GM23338 (cell line): Measurements from ENCODE around the gene ASS1. TPM values are rescaled to one million over a fixed set of nuclear protein-coding genes. Genes with fewer than 3 reads are reported as not detected.

Experiments
- ATAC-seq: fragments of 200-7000 bp; cut with Tn5 transposase; 3 replicates; pipeline ENCODE4 v1.9.1; 2020
- DNase-seq: peaks from one replicate; pipeline ENCODE4 v3.0.0-alpha.2; 2015; ENCODE audit warnings: low spot score
- H2AFZ ChIP-seq: fragments of 200-600 bp; sonication (generic); 2 replicates; pipeline ENCODE4 v1.8.0; 2016; ENCODE audit warnings: antibody characterized with exemption, mild to moderate bottlenecking, moderate library complexity
- H3F3A ChIP-seq: fragments of 200-600 bp; sonication (generic); replicated peaks from 2 replicates; pipeline ENCODE4 v1.8.0; 2017; ENCODE audit warnings: antibody characterized with exemption, mixed run types, low read depth
- H3K27ac ChIP-seq: fragments of 200-600 bp; sonication (generic); 2 replicates; pipeline ENCODE4 v1.6.1; 2016; ENCODE audit warnings: low read depth
- H3K27me3 ChIP-seq: fragments of 200-600 bp; sonication (generic); 2 replicates; pipeline ENCODE4 v1.8.0; 2016; ENCODE audit warnings: mild to moderate bottlenecking, mixed run types, moderate library complexity; ENCODE audit not compliant: insufficient read depth
- H3K36me3 ChIP-seq: fragments of 200-600 bp; sonication (generic); 2 replicates; pipeline ENCODE4 v1.8.0; 2016; ENCODE audit warnings: mild to moderate bottlenecking; ENCODE audit not compliant: insufficient read depth
- H3K4me1 ChIP-seq: fragments of 200-600 bp; sonication (generic); 2 replicates; pipeline ENCODE4 v1.8.0; 2016; ENCODE audit warnings: mild to moderate bottlenecking, moderate library complexity; ENCODE audit not compliant: insufficient read depth
- H3K4me2 ChIP-seq: fragments of 200-600 bp; sonication (generic); 2 replicates; pipeline ENCODE4 v1.7.1; 2017; ENCODE audit warnings: mixed run types
- H3K4me3 ChIP-seq: fragments of 200-600 bp; sonication (generic); 2 replicates; pipeline ENCODE4 v1.6.1; 2016; ENCODE audit warnings: mixed run types
- H3K79me2 ChIP-seq: fragments of 200-600 bp; sonication (generic); replicated peaks from 2 replicates; pipeline ENCODE4 v1.8.0; 2017; ENCODE audit warnings: mild to moderate bottlenecking; ENCODE audit not compliant: insufficient read depth
- H3K9me2 ChIP-seq: fragments of 200-600 bp; sonication (generic); 2 replicates; pipeline ENCODE4 v1.8.0; 2017; ENCODE audit not compliant: insufficient read depth
- H4K20me1 ChIP-seq: fragments of 200-600 bp; sonication (generic); replicated peaks from 2 replicates; pipeline ENCODE4 v1.8.0; 2017; ENCODE audit warnings: mild to moderate bottlenecking; ENCODE audit not compliant: insufficient read depth
- H3K27ac Mint-ChIP-seq: 2 replicates; pipeline ENCODE4 v1.8.0; 2020; ENCODE audit warnings: inconsistent platforms, mild to moderate bottlenecking, moderate library complexity, mixed read lengths
- H3K27me3 Mint-ChIP-seq: 3 replicates; pipeline ENCODE4 v1.8.0; 2022; ENCODE audit warnings: low read depth, mild to moderate bottlenecking, moderate library complexity, mixed read lengths, inconsistent platforms; ENCODE audit not compliant: insufficient read depth, poor library complexity
- H3K36me3 Mint-ChIP-seq: 3 replicates; pipeline ENCODE4 v1.8.0; 2021; ENCODE audit warnings: low read depth, mild to moderate bottlenecking, inconsistent platforms, moderate library complexity, mixed read lengths
- H3K4me1 Mint-ChIP-seq: 3 replicates; pipeline ENCODE4 v1.8.0; 2020; ENCODE audit warnings: mild to moderate bottlenecking, inconsistent platforms, mixed read lengths
- H3K4me3 Mint-ChIP-seq: 3 replicates; pipeline ENCODE4 v1.8.0; 2021; ENCODE audit warnings: moderate library complexity, mild to moderate bottlenecking, inconsistent platforms, mixed read lengths
- H3K9me3 Mint-ChIP-seq: 3 replicates; pipeline ENCODE4 v1.8.0; 2020; ENCODE audit warnings: moderate library complexity, mild to moderate bottlenecking, inconsistent platforms, mixed read lengths
- CREB1 ChIP-seq: fragments of 250-450 bp; sonication (Bioruptor Pico); IDR thresholded peaks from 2 replicates; pipeline ENCODE4 v1.5.0; 2020; ENCODE audit warnings: low read depth, mild to moderate bottlenecking, moderate library complexity
- EZH2 ChIP-seq: fragments of 200-600 bp; sonication (generic); IDR thresholded peaks from one replicate; pipeline ENCODE4 v1.8.0; 2017; ENCODE audit warnings: antibody characterized with exemption, mild to moderate bottlenecking, low read depth; ENCODE audit not compliant: unreplicated experiment
- EZH2phosphoT487 ChIP-seq: fragments of 200-600 bp; sonication (generic); IDR thresholded peaks from one replicate; pipeline ENCODE4 v1.8.1; 2018; ENCODE audit warnings: antibody characterized with exemption; ENCODE audit not compliant: unreplicated experiment
- NANOG ChIP-seq: IDR thresholded peaks from 2 replicates; pipeline ENCODE4 v1.6.1; 2016; ENCODE audit warnings: antibody characterized with exemption, borderline replicate concordance
- POLR2AphosphoS5 ChIP-seq: IDR thresholded peaks from 2 replicates; pipeline ENCODE4 v1.6.1; 2016; ENCODE audit warnings: antibody characterized with exemption, low read depth
- ZNF114 ChIP-seq: fragments of 250-450 bp; sonication (Bioruptor Pico); IDR thresholded peaks from 2 replicates; pipeline ENCODE4 v1.5.0; 2020; ENCODE audit warnings: mild to moderate bottlenecking, moderate library complexity
- polyA plus RNA-seq: library from polyadenylated mRNA; unstranded; fragments of >200 nt; fragmentation: Nextera tagmentation; extraction: Ambion mirVana; gene quantifications from 2 replicates; pipeline ENCODE4 v1.2.1, GENCODE V29; 2016
- total RNA-seq: library from RNA; depleted of rRNA; stranded (reverse); fragments of >200 nt; shearing (Covaris generic); gene quantifications from 2 replicates; pipeline ENCODE4 v1.2.3, GENCODE V29; 2014
- TF ChIP-seq, protein P1 (sequence below): fragments of 250-450 bp; sonication (Bioruptor Pico); IDR thresholded peaks from 2 replicates; pipeline ENCODE4 v1.5.0; 2020; ENCODE audit warnings: mild to moderate bottlenecking, moderate library complexity
- TF ChIP-seq, protein P2 (sequence below), 2 experiments: fragments of 200-600 bp in 1 of 2; sonication (generic) in 1 of 2; conservative IDR thresholded peaks; 2 replicates each; pipeline versions ENCODE4 v1.5.1 to v1.6.1; 2016 to 2017; ENCODE audit warnings: antibody characterized with exemption in 2 of 2, low read depth in 2 of 2, mild to moderate bottlenecking in 2 of 2, moderate library complexity in 1 of 2
- TF ChIP-seq, protein P3 (sequence below): IDR thresholded peaks from one replicate; pipeline ENCODE4 v1.6.1; 2018; ENCODE audit warnings: antibody characterized with exemption; ENCODE audit not compliant: unreplicated experiment
- TF ChIP-seq, protein P4 (sequence below): IDR thresholded peaks from 2 replicates; pipeline ENCODE4 v1.6.1; 2016; ENCODE audit warnings: antibody characterized with exemption

The ASS1 gene
- total and polyA plus RNA-seq, 2 experiments from 2014 or later = 65.8 to 103 TPM

DNA sequence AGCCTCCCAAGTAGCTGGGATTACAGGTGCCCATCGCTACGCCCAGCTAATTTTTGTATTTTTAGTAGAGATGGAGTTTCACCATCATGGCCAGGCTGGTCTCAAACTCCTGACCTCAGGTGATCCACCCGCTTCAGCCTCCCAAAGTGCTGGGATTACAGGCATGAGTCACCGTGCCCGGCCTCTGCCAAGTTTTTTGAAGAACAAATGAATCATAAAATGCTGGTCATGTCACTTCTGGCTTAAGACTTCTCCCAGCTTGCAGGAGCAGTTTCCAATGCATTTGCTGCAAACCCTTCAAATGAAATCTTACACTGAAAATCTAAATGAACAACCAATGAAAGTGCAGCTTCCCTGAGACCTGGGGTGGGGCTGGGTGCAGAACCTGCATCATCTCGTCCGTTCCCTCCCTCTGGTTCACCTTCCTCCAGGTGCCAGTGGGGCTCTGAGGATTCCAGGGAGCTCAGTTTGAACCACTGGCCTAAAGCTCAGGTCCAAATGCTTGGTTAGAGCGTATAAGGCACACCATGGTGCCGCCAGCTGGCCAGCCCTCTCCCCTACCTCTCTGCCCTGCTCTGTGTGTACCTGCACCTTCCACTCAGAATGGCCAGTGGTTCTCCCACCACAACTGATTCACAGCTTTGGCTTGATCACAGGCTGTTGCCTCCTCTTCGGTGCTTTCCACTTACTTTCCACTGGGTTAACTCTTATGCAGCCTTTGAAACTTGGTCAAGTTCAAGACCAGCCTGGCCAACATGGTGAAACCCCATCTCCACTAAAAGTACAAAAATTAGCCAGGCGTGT is 94.9 kb downstream of the ASS1 start (continued):
- TF ChIP-seq, protein P1, sequence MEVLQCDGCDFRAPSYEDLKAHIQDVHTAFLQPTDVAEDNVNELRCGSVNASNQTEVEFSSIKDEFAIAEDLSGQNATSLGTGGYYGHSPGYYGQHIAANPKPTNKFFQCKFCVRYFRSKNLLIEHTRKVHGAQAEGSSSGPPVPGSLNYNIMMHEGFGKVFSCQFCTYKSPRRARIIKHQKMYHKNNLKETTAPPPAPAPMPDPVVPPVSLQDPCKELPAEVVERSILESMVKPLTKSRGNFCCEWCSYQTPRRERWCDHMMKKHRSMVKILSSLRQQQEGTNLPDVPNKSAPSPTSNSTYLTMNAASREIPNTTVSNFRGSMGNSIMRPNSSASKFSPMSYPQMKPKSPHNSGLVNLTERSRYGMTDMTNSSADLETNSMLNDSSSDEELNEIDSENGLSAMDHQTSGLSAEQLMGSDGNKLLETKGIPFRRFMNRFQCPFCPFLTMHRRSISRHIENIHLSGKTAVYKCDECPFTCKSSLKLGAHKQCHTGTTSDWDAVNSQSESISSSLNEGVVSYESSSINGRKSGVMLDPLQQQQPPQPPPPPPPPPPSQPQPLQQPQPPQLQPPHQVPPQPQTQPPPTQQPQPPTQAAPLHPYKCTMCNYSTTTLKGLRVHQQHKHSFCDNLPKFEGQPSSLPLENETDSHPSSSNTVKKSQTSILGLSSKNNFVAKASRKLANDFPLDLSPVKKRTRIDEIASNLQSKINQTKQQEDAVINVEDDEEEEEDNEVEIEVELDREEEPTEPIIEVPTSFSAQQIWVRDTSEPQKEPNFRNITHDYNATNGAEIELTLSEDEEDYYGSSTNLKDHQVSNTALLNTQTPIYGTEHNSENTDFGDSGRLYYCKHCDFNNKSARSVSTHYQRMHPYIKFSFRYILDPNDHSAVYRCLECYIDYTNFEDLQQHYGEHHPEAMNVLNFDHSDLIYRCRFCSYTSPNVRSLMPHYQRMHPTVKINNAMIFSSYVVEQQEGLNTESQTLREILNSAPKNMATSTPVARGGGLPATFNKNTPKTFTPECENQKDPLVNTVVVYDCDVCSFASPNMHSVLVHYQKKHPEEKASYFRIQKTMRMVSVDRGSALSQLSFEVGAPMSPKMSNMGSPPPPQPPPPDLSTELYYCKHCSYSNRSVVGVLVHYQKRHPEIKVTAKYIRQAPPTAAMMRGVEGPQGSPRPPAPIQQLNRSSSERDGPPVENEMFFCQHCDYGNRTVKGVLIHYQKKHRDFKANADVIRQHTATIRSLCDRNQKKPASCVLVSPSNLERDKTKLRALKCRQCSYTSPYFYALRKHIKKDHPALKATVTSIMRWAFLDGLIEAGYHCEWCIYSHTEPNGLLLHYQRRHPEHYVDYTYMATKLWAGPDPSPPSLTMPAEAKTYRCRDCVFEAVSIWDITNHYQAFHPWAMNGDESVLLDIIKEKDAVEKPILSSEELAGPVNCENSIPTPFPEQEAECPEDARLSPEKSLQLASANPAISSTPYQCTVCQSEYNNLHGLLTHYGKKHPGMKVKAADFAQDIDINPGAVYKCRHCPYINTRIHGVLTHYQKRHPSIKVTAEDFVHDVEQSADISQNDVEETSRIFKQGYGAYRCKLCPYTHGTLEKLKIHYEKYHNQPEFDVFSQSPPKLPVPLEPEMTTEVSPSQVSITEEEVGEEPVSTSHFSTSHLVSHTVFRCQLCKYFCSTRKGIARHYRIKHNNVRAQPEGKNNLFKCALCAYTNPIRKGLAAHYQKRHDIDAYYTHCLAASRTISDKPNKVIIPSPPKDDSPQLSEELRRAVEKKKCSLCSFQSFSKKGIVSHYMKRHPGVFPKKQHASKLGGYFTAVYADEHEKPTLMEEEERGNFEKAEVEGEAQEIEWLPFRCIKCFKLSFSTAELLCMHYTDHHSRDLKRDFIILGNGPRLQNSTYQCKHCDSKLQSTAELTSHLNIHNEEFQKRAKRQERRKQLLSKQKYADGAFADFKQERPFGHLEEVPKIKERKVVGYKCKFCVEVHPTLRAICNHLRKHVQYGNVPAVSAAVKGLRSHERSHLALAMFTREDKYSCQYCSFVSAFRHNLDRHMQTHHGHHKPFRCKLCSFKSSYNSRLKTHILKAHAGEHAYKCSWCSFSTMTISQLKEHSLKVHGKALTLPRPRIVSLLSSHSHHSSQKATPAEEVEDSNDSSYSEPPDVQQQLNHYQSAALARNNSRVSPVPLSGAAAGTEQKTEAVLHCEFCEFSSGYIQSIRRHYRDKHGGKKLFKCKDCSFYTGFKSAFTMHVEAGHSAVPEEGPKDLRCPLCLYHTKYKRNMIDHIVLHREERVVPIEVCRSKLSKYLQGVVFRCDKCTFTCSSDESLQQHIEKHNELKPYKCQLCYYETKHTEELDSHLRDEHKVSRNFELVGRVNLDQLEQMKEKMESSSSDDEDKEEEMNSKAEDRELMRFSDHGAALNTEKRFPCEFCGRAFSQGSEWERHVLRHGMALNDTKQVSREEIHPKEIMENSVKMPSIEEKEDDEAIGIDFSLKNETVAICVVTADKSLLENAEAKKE (CRISPR knock-in tag) = no peak
- TF ChIP-seq NANOG (no peak), EZH2 (no peak), ZNF114 (no peak), EZH2phosphoT487 (no peak)
- TF ChIP-seq, protein P2, sequence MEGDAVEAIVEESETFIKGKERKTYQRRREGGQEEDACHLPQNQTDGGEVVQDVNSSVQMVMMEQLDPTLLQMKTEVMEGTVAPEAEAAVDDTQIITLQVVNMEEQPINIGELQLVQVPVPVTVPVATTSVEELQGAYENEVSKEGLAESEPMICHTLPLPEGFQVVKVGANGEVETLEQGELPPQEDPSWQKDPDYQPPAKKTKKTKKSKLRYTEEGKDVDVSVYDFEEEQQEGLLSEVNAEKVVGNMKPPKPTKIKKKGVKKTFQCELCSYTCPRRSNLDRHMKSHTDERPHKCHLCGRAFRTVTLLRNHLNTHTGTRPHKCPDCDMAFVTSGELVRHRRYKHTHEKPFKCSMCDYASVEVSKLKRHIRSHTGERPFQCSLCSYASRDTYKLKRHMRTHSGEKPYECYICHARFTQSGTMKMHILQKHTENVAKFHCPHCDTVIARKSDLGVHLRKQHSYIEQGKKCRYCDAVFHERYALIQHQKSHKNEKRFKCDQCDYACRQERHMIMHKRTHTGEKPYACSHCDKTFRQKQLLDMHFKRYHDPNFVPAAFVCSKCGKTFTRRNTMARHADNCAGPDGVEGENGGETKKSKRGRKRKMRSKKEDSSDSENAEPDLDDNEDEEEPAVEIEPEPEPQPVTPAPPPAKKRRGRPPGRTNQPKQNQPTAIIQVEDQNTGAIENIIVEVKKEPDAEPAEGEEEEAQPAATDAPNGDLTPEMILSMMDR (conservative IDR thresholded peaks at IDR 0.05; ENCODE audit: low read depth in 2 of 2) = no peak

DNA sequence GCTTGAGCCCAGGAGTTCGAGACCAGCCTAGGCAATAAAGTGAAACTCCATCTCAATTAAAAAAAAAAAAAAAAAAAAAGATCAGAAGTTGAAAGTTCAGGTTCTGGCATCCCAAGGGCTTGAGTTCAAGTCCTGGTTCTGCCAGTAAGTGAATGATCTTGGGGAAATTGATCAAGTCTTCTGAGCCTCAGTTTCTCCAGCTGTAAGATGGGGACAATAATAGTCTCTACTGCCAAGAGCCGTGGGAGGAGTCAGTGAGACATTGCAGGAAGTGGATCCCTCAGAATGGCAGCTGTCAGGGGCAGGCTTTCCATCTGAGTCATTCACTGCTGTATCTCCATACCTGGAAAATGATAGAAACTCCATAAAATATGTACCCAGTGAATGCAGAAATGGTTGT is 96.8 kb downstream of the ASS1 start:
- Histone ChIP-seq H3K4me3 (no peak overlapping the region), H4K20me1 (no peaks in the 10 kb centered on the region), H3K79me2 (no peaks in the 10 kb centered on the region), H3K27me3 (peaks cover 3% of the 10 kb centered on the region; the same call in 1 of the 2 replicates), H2AFZ (no peak overlapping the region), H3K4me2 (no peak overlapping the region), H3K27ac (no peak overlapping the region), H3K4me1 (peaks cover 6% of the 10 kb centered on the region), H3F3A (0 out of 2 replicates have a peak, but pooled peaks cover 3% of the 10 kb centered on the region), H3K36me3 (no peaks in the 10 kb centered on the region), H3K9me2 (no peaks in the 10 kb centered on the region)
- no peaks in the 10 kb centered on the region for H3K9me3 Mint-ChIP-seq
- no peak overlapping the region for H3K27ac Mint-ChIP-seq
- ATAC-seq (no peak), DNase-seq (no peak)
- peaks cover 24% of the 10 kb centered on the region for H3K27me3 Mint-ChIP-seq
- no peak overlapping the region; the same call in 2 of the 3 replicates for H3K4me3 Mint-ChIP-seq
- H3K4me1 Mint-ChIP-seq = peaks cover 40% of the 10 kb centered on the region
- H3K36me3 Mint-ChIP-seq = no peaks in the 10 kb centered on the region
- TF ChIP-seq, protein P3, sequence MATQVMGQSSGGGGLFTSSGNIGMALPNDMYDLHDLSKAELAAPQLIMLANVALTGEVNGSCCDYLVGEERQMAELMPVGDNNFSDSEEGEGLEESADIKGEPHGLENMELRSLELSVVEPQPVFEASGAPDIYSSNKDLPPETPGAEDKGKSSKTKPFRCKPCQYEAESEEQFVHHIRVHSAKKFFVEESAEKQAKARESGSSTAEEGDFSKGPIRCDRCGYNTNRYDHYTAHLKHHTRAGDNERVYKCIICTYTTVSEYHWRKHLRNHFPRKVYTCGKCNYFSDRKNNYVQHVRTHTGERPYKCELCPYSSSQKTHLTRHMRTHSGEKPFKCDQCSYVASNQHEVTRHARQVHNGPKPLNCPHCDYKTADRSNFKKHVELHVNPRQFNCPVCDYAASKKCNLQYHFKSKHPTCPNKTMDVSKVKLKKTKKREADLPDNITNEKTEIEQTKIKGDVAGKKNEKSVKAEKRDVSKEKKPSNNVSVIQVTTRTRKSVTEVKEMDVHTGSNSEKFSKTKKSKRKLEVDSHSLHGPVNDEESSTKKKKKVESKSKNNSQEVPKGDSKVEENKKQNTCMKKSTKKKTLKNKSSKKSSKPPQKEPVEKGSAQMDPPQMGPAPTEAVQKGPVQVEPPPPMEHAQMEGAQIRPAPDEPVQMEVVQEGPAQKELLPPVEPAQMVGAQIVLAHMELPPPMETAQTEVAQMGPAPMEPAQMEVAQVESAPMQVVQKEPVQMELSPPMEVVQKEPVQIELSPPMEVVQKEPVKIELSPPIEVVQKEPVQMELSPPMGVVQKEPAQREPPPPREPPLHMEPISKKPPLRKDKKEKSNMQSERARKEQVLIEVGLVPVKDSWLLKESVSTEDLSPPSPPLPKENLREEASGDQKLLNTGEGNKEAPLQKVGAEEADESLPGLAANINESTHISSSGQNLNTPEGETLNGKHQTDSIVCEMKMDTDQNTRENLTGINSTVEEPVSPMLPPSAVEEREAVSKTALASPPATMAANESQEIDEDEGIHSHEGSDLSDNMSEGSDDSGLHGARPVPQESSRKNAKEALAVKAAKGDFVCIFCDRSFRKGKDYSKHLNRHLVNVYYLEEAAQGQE = no peak
- TF ChIP-seq NANOG = no peak
- TF ChIP-seq EZH2 = no peak
- TF ChIP-seq, protein P4, sequence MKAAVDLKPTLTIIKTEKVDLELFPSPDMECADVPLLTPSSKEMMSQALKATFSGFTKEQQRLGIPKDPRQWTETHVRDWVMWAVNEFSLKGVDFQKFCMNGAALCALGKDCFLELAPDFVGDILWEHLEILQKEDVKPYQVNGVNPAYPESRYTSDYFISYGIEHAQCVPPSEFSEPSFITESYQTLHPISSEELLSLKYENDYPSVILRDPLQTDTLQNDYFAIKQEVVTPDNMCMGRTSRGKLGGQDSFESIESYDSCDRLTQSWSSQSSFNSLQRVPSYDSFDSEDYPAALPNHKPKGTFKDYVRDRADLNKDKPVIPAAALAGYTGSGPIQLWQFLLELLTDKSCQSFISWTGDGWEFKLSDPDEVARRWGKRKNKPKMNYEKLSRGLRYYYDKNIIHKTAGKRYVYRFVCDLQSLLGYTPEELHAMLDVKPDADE = no peak
- no peak for TF ChIP-seq CREB1 (CRISPR knock-in tag)
- TF ChIP-seq POLR2AphosphoS5 = no peak
